Measurements from ENCODE around the gene AKAP4.

DNA sequence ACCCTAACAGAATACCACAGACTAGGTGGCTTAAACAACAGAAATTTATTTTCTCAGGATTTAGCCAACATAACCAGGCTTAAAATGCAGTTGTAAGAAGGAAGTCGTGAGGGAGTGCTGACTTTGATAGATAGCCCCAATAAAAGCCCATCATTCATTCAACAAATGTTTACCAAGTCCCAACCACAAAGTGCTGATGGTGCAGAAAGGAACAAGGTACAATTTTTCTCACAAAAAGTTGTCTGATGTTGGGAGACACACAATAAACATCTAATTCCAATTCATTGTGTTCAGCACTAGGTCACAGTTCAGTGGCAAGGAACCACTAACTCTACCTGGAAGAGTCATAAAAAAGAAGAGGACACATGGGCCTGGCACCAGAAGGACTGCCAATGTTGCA, 42.2 kb downstream of the AKAP4 start:
- TF ChIP-seq, protein P1, sequence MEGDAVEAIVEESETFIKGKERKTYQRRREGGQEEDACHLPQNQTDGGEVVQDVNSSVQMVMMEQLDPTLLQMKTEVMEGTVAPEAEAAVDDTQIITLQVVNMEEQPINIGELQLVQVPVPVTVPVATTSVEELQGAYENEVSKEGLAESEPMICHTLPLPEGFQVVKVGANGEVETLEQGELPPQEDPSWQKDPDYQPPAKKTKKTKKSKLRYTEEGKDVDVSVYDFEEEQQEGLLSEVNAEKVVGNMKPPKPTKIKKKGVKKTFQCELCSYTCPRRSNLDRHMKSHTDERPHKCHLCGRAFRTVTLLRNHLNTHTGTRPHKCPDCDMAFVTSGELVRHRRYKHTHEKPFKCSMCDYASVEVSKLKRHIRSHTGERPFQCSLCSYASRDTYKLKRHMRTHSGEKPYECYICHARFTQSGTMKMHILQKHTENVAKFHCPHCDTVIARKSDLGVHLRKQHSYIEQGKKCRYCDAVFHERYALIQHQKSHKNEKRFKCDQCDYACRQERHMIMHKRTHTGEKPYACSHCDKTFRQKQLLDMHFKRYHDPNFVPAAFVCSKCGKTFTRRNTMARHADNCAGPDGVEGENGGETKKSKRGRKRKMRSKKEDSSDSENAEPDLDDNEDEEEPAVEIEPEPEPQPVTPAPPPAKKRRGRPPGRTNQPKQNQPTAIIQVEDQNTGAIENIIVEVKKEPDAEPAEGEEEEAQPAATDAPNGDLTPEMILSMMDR (IDR thresholded peaks at IDR 0.05) = no peak
- TF ChIP-seq POLR2A (IDR thresholded peaks at IDR 0.05) = no peak
